Limb (tissue), 2 donors: Measurements from ENCODE around the gene SLC41A3.
"Not testable (repeated sequence)": the region's sequence is repeated elsewhere in the genome, so short reads cannot be mapped to it uniquely, and the experiment has no call there.

ENCODE experiments used
- DNase-seq, 2 donors: peaks; one replicate each; pipeline ENCODE4 v3.0.0-alpha.2; 2016; ENCODE audit errors: extremely low spot score in 2 of 2

The SLC41A3 gene

DNA sequence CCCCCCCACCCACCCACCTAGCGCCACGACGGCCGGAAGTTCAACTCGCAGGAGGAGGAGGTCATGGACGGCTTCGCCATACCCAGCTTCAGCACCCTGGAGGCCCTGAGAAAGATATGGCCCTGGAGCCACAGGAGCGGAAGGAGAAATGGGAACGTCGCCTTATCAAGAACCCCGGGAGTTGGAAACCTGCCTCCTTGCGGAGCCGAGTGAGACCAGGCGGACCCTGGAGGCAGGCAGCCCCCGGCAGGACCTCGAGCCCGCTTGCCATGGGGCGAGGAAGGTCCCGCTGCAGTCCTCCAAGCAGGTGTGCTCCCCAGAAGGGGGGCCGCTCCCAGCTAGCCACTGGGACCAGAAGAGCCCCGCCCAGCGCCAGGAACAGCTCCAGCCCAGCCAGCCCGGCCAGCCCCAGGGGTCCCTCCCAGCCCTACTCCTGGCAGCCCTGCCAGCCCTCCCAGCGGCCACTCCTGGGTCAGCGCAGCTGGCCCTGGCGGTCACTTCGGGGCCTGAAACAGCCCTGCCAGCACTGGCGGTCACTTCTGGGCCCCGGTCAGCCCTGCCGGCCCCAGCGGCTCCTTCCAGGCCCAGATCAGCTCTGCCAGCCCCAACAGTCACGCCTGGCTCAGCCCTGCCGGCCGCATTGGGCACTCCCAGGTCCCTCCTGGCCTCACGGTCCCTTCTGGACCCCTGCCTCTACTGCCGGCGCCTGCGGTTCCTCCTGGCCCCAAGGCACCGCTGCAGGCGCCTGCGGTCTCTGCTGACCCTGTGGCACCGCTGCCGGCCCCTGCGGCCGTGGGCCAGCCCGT, 125.2 kb downstream of the SLC41A3 start:
- peak in 1 of 2 donors; percentile 28 for DNase-seq

DNA sequence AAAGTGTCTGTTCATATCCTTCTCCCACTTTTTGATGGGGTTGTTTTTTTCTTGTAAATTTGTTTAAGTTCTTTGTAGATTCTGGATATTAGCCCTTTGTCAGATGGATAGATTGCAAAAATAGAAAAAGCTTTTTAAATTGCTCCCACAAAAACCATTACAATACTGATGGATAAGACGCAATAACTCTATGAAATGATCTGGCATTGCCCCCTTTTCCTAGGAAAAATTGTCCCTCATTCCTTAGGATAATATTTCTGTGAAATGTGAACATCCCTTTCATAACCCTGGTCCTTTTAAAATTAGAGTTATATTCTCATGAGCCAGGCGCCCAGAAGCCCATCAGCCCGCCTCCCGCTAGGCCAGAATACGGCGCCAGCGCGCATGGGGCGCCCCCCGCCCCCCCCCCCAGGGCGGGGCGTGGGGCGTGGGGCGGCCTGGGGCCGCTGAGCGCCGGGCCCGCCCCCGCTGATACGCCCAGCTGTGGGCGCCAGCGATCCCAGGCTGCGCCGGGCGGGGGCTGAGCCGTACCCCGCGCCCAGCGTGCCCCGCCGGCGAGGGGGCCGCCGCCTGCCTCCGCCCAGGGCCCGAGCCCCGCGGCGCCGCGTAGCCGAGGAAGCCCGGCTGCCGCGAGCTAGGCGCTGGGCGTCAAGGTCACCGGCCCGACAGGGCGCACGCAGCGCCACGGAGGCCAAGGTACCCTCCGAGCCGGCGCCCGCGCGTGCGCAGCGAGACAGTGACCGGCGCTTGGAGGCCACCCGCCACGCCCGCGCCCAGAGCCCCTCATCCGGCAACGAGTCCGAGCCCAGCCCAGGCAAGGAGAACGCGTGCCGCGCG, 126.0 kb downstream of the SLC41A3 start:
- DNase-seq: peak in 1 of 2 donors; percentile 41

DNA sequence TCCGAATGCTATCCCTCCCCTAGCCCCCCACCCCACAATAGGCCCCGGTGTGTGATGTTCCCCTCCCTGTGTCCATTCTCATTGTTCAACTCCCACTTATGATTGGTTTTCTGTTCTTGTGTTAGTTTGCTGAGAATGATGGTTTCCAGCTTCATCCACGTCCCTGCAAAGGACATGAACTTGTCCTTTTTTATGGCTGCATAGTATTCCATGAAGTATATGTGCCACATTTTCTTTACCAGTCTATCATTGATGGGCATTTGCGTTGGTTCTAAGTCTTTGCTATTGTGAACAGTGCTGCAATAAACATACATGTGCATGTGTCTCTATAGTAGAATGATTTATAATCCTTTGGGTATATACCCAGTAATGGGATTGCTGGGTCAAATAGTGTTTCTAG, 126.9 kb downstream of the SLC41A3 start:
- not testable (repeated sequence) for DNase-seq
